Loucy (cell line): Measurements from ENCODE around the gene FXYD2.

Source experiments
- EZH2phosphoT487 ChIP-seq: fragments of 200-600 bp; IDR thresholded peaks from 2 replicates; pipeline ENCODE4 v1.6.1; 2018; ENCODE audit warnings: antibody characterized with exemption, mild to moderate bottlenecking, moderate library complexity, borderline replicate concordance
- TF ChIP-seq, protein P1 (sequence below): fragments of 200-600 bp; sonication (generic); conservative IDR thresholded peaks from 2 replicates; pipeline ENCODE4 v1.5.1; 2014; ENCODE audit warnings: mild to moderate bottlenecking, antibody characterized with exemption, low read length

DNA sequence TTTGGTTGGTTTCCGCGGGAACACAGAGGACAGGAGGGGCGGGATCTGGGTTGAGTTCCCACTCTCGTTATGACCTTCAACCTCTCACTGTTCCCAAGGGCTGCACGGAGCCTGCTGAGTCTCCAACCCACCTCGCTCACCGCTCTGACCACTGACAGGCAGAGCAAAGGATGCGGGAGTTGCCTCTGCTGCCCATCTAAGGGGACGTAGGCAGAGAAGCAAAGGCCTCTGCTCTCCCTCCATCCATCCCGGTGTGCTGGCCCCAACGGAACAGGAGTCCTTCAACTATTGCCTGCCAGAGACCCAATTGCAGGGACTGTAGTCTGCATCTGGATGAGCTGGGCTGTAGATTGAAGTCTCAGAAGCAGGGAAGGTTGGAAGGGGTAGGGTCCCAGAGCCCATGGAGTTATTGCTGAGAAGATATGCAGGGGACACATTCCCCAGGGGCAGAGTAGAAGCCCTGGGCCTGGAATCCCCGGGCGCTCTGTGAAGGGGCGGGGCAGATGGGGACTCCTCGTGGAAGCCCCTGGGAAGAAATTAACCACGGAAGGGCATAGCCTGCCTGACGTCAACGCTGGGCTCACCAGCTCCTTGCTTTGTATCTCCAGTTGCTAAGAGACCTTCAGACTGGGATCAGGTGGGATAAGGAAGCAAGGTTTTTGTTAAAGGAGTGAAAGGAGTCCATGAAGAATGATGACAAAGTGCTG is 12.7 kb upstream of the FXYD2 start:
- TF ChIP-seq, protein P1, sequence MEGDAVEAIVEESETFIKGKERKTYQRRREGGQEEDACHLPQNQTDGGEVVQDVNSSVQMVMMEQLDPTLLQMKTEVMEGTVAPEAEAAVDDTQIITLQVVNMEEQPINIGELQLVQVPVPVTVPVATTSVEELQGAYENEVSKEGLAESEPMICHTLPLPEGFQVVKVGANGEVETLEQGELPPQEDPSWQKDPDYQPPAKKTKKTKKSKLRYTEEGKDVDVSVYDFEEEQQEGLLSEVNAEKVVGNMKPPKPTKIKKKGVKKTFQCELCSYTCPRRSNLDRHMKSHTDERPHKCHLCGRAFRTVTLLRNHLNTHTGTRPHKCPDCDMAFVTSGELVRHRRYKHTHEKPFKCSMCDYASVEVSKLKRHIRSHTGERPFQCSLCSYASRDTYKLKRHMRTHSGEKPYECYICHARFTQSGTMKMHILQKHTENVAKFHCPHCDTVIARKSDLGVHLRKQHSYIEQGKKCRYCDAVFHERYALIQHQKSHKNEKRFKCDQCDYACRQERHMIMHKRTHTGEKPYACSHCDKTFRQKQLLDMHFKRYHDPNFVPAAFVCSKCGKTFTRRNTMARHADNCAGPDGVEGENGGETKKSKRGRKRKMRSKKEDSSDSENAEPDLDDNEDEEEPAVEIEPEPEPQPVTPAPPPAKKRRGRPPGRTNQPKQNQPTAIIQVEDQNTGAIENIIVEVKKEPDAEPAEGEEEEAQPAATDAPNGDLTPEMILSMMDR: no peak
- no peak for TF ChIP-seq EZH2phosphoT487
